ENCODE measurements around the gene UBE2U.

Gene UBE2U

DNA sequence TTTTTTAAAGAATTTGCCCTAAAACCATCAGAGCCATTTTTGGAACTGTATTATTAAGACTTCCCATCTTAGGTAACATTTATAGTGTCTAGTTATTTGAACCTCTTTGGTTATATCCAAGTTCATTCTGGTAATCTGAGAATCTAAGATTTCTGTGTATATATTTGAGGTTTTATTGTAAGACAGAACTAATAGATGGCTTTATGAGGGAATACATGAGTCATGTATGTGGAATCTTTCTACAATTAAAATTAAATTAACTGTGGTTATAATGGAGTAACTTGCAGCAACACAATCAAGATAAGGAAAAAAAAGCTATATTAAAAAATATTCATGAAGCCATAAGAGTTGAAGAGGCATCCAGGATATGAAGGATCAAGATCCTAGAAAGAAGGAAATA, 92.1 kb downstream of the UBE2U start:
- no peak for DNase-seq

DNA sequence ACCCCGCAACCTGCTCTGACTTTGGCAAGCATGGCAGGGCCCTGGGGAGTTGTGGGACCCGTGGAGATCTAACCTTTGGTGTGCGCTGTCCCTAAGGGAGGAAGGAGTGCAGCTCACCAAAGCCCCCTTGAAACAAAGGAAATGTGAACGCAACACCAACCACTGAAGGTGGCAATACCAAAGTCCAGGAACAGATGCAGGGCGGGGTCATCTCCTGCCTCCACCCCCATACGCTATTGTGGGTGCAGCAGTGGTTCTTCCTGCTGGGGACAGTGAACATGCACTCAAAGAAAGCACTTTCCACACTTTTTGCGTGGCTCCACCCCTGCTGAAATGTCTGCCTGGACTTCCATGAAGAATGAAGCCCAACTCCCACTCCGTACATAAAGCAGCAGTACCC, 93.0 kb downstream of the UBE2U start:
- no peak for DNase-seq

- DNase-seq = no peak
Measured at GRCh38 chr1:64302194-64302593, 98.8 kb downstream of the UBE2U start.

DNA sequence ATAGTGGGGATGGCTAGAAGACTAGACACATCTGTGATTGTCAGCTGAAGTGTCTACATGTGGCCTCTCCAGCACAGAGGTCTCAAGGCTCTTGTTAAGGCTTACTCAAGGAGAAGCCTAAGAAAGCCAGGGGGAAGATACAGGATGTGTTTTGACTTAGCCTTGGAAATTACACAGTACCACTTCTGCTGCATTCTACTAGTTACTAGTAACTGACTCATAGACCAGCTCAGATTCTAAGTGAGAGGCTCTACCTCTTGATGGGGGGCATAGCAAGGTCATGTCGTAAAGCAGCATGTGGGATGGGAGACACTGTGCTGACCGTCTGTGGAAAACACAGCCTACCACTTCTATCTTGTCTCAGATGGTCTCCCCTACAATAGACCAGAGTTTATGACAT, 99.5 kb downstream of the UBE2U start:
- no peak for DNase-seq

DNA sequence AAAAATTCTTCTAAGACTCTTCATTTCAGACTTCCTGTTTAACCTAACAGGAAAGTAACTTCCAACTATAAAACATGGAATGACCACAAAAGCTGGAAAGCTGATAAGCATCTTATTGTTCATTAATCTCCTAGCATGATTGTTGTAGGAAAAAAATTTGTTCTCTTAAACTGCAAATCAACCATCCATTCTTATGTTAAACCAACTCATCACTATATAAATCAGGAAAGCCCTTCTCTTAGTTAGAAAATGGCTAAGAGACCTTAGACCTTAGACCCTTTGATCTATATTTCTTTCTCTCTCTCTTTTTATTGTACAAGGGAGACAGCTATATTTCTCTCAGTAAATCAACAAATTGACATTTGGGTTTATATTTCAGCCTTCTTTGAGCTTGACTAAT, 101.4 kb downstream of the UBE2U start:
- no peak for DNase-seq

DNA sequence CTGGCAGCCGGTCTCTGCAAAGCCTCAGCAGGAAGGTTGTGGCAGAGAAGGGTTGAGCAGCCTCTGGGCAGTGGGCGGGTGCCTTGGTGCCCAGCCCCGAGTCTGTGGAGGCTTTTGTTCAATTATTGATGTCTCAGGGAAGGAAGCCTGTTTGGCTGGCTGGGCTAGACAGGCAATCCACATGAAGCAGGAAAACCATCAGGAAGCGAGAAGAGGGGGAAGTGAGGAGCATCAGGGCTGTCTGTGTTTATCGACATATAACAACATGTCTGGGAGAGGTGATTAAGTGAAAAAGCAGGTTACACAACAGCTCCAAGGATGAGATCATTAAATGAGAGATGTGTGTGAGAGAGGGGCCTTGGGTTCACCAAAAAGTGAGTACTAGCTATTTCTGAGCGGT, 105.4 kb downstream of the UBE2U start:
- no peak for DNase-seq

- no peak for DNase-seq
Measured at GRCh38 chr1:64309431-64309831, 106.0 kb downstream of the UBE2U start.

GRCh38 chr1:64310760-64311159, 107.3 kb downstream of the UBE2U start:
- DNase-seq = no peak

DNA sequence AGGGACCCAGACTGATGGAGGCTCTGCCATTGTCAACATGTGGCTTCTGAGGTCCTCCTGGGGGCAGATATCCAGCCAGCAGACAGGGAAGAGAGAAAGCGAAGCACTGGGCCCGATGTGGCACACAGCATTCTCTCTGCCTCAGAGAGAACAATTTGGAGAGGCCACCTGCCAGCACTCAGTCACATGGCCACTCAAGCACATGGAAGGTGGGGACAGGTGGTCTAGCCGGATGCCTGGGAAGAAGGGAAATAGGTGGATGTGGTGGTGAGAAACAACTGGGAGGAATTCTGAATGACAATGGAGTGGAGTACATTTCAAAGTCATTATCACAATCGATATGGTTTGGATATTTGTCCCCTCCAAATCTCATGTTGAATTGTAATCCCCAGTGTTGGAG, 109.0 kb downstream of the UBE2U start:
- DNase-seq = no peak

DNA sequence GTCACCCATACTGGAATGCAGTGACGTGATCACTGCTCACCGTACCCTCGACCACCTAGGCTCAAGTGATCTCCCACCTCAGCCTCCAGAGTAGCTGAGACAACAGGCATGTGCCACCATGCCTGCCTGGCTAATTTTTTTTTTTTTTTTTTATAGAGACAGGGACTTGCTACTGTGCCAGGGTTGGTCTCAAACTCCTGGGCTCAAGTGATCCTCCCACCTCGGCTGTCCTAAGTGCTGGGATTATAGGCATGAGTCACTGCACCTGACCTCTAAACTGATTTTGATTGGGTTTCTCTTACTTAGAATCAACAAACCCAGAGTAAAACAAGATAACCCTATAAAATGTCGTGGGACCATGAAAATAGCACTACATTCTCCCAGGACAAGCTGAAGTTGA, 112.0 kb downstream of the UBE2U start:
- no peak for DNase-seq
